ENCODE data around the gene PARVA. TPM values are rescaled to one million over a fixed set of nuclear protein-coding genes. Genes with fewer than 3 reads are reported as not detected.
A peak's percentile ranks its signal among the peaks of the same experiment; 100 is the strongest.

PARVA gene
- polyA plus RNA-seq, 1 experiment, result 142 TPM

GRCh38 chr11:12453243-12453642, 75.9 kb downstream of the PARVA start:
- no peaks in the 10 kb centered on the region for H3K27me3 ChIP-seq (ENCODE audit: control insufficient read depth, insufficient read depth, low read length)
- ChIA-PET CTCF (interaction anchor here (1.0 to 1.9 kb wide), 2 partner anchors 32 to 122 kb away, joined by 3 to 5 read pairs; no protein-coding TSS in a partner anchor), POLR2A (no interaction called here)
- no peak overlapping the region for H3K4me3 ChIP-seq (ENCODE audit: low read depth, low read length)
- TF ChIP-seq CTCF (IDR thresholded peaks at IDR 0.05; ENCODE audit: low read depth, low read length), result no peak
- no peaks in the 10 kb centered on the region for H3K9me3 ChIP-seq (ENCODE audit: control insufficient read depth, insufficient read depth, low read length)
- H3K27ac ChIP-seq (ENCODE audit: low read depth, low read length), result no peak overlapping the region
- DNase-seq (ENCODE audit: low read depth, low spot score), result no peak

- Histone ChIP-seq H3K9me3 (ENCODE audit: control insufficient read depth, insufficient read depth, low read length) (no peaks in the 10 kb centered on the region), H3K4me3 (ENCODE audit: low read depth, low read length) (no peak overlapping the region), H3K27ac (ENCODE audit: low read depth, low read length) (no peak overlapping the region), H3K27me3 (ENCODE audit: control insufficient read depth, insufficient read depth, low read length) (no peaks in the 10 kb centered on the region)
- DNase-seq (ENCODE audit: low read depth, low spot score), result no peak
- no peak for TF ChIP-seq CTCF (IDR thresholded peaks at IDR 0.05; ENCODE audit: low read depth, low read length)
- CTCF ChIA-PET, result interaction anchor here (0.9 kb wide), 1 partner anchor 19 kb away, joined by 3 read pairs; no protein-coding TSS in a partner anchor
- POLR2A ChIA-PET, result interaction anchor here (2.1 kb wide), 1 partner anchor 21 kb away, joined by 8 read pairs; no protein-coding TSS in a partner anchor
These were observed 77.4 kb downstream of the PARVA start for GRCh38 chr11:12454782-12455181.

GRCh38 chr11:12455938-12456337, 78.6 kb downstream of the PARVA start:
- ChIA-PET CTCF (interaction anchor here (1.0 kb wide), 1 partner anchor 30 kb away, joined by 3 read pairs; no protein-coding TSS in a partner anchor), POLR2A (interaction anchor here (2.1 kb wide), 1 partner anchor 22 kb away, joined by 8 read pairs; no protein-coding TSS in a partner anchor)
- no peak for TF ChIP-seq CTCF (IDR thresholded peaks at IDR 0.05; ENCODE audit: low read depth, low read length)
- no peaks in the 10 kb centered on the region for H3K9me3 ChIP-seq (ENCODE audit: control insufficient read depth, insufficient read depth, low read length)
- H3K27ac ChIP-seq (ENCODE audit: low read depth, low read length), result peak overlapping the region; percentile 69
- no peaks in the 10 kb centered on the region for H3K27me3 ChIP-seq (ENCODE audit: control insufficient read depth, insufficient read depth, low read length)
- no peak overlapping the region for H3K4me3 ChIP-seq (ENCODE audit: low read depth, low read length)
- peak; percentile 67 for DNase-seq (ENCODE audit: low read depth, low spot score)

GRCh38 chr11:12456651-12457579, 79.5 kb downstream of the PARVA start:
- Histone ChIP-seq H3K4me3 (ENCODE audit: low read depth, low read length) (no peak overlapping the region), H3K27ac (ENCODE audit: low read depth, low read length) (peak overlapping the region; percentile 72), H3K9me3 (ENCODE audit: control insufficient read depth, insufficient read depth, low read length) (no peaks in the 10 kb centered on the region), H3K27me3 (ENCODE audit: control insufficient read depth, insufficient read depth, low read length) (no peaks in the 10 kb centered on the region)
- ChIA-PET CTCF (interaction anchor here (1.0 kb wide), 2 partner anchors 29 to 223 kb away, joined by 3 read pairs; no protein-coding TSS in a partner anchor), POLR2A (interaction anchor here (0.6 to 2.1 kb wide), 2 partner anchors 23 to 170 kb away, joined by 3 to 8 read pairs; no protein-coding TSS in a partner anchor)
- DNase-seq (ENCODE audit: low read depth, low spot score), result no peak
- no peak for TF ChIP-seq CTCF (IDR thresholded peaks at IDR 0.05; ENCODE audit: low read depth, low read length)

GRCh38 chr11:12458042-12458441, 80.7 kb downstream of the PARVA start:
- no peak for TF ChIP-seq CTCF (IDR thresholded peaks at IDR 0.05; ENCODE audit: low read depth, low read length)
- POLR2A ChIA-PET, result no interaction called here
- Histone ChIP-seq H3K9me3 (ENCODE audit: control insufficient read depth, insufficient read depth, low read length) (no peaks in the 10 kb centered on the region), H3K27me3 (ENCODE audit: control insufficient read depth, insufficient read depth, low read length) (no peaks in the 10 kb centered on the region), H3K4me3 (ENCODE audit: low read depth, low read length) (no peak overlapping the region), H3K27ac (ENCODE audit: low read depth, low read length) (no peak overlapping the region)
- CTCF ChIA-PET, result no interaction called here
- DNase-seq (ENCODE audit: low read depth, low spot score), result no peak
